SKM-1 (cell line): ENCODE data around the gene HOXD3.

Experiments
- DNase-seq: peaks from one replicate; lab custom pipeline; 2025; ENCODE audit not compliant: unreplicated experiment; lab: John Stamatoyannopoulos, UW

Gene HOXD3

GRCh38 chr2:176148751-176149421 lies 8.2 kb upstream of the HOXD3 start:
- no peak for DNase-seq

GRCh38 chr2:176149481-176149938 lies 7.6 kb upstream of the HOXD3 start:
- DNase-seq, result no peak

GRCh38 chr2:176149939-176150583 lies 7.0 kb upstream of the HOXD3 start:
- DNase-seq, result no peak

DNA sequence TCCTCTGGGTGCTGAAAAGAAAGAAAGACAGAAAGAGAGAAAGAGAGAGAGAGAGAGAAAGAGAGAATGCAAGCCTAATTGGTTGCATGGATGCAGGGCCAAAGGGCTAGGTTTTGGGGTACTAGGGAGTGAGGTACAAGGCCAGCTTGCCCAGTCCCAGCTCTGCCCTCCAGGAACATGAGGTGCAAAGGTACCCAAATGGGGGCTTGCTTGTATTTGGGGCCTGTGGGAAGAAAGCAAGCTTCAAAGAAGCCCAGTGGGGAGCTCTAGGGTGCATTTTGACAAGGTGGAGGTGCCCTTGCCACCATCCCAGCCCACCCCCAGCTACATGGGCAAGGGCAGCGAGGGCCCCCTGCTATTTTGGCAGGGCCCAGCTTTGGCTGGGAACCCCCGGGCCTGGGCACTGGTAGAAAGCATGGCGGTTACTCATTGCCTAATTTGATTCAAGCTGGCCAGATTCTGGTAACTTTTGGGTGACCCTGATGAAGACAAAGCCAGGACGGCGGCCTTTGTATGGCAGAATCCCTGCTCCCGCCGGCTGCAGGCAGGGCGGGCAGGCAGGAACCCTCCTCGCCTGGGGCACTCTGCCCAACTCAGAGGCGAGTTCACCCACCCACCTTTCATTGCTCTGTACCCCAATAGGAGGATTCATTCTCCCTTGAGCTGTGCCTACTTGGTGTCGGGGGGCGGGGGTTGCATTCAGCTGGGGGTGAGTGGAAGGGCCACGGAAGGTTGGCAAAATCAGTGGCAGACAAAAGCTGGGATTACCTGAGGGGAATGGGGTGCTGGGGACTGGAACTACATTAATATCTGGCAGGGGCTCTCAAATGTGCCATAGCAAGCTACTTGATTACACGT lies 6.3 kb upstream of the HOXD3 start:
- no peak for DNase-seq

GRCh38 chr2:176151442-176152287 lies 5.4 kb upstream of the HOXD3 start, which contains the start of gene HOXD4:
Gene HOXD4, plus strand, starts transcription at chr2:176151550. Its CDS starts 84 bp downstream, at chr2:176151634.
- no peak for DNase-seq

- DNase-seq, result no peak
Observed at GRCh38 chr2:176152350-176153181, 4.5 kb upstream of the HOXD3 start.

DNA sequence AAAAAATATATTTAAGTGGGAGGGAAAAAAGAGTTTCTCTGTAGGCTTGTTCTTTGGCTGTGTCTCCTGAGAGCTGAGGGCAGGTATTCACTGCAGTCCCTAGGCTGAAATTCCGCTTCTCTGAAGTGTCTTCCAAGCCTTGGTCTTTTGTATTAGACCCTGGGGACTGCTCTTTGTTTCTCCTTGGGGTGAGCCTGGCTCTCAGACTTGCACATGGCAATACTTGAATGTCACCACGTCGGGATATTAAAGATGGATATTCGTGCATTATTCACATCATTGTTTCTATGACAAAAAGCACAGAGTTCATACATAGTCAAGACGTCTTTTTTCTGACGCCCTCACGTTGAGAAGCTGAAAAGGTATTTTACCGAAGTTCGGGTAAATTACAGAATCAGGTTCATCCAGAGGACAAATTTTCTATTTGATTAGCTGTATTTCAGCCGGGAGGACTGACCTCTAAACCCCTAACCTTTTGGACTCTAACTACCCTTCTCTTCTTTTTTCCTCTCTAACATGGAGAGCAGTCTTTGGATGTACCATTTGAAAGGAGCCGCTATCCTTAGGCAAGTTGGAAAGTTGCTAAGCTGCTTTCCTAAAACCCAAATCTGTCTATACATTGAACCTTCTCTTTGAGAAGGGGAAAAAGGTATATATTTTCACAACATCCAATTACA lies 2.4 kb upstream of the HOXD3 start:
- DNase-seq, result no peak

- no peak for DNase-seq
Observed at GRCh38 chr2:176155356-176156044, 1.6 kb upstream of the HOXD3 start.

DNA sequence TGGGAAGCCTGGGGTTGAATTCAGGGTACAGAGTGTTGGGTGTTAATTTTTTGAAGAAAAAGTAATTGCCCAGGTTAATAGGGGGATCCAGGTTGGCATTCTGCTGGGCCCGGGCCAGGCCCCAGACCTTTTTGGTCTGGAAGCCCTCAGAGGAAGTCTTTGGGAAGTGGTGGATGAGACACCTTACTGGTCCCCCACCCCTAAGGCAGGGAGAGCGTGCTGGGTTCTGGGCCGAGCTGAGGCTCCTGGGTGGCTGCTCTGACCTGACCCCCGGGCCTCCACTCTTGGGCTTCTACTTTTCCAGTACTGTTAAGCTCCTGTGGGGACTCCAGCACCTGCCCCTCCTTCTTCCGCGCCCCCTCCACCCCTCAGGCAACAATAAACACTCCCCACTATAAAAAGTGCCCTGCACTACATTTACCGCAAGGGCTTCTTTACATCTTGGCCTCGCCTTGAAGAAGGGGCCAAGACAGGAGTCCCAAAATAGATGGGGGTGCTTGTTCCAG lies 753 bp upstream of the HOXD3 start:
- no peak for DNase-seq

- DNase-seq, result no peak
Observed at GRCh38 chr2:176157499-176158185, 535 bp downstream of the HOXD3 start.

DNA sequence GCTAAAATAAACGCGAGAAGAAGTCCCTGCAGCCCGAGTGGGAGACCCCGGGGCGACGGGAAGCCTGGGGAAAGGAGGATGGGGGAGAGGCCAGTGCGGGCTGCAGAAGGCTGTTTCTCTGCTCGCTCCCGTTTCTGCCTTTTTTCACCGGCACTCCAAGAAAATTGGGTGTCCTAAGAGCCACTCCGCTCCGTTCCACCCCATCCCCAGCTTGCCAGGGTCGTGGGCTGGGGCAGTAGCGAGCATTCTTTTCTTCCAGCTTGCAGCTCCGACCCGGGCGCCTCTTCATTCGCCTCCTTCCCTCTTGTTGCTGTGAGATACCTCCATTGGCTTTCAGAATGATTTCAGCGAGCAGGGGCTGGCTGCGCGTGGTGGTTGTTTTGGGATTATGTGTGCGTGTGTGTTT lies 1.1 kb downstream of the HOXD3 start:
- no peak for DNase-seq

- DNase-seq, result no peak
Observed at GRCh38 chr2:176158855-176159662, 2.0 kb downstream of the HOXD3 start.

- DNase-seq, result no peak
Observed at GRCh38 chr2:176159663-176160250, 2.6 kb downstream of the HOXD3 start.

DNA sequence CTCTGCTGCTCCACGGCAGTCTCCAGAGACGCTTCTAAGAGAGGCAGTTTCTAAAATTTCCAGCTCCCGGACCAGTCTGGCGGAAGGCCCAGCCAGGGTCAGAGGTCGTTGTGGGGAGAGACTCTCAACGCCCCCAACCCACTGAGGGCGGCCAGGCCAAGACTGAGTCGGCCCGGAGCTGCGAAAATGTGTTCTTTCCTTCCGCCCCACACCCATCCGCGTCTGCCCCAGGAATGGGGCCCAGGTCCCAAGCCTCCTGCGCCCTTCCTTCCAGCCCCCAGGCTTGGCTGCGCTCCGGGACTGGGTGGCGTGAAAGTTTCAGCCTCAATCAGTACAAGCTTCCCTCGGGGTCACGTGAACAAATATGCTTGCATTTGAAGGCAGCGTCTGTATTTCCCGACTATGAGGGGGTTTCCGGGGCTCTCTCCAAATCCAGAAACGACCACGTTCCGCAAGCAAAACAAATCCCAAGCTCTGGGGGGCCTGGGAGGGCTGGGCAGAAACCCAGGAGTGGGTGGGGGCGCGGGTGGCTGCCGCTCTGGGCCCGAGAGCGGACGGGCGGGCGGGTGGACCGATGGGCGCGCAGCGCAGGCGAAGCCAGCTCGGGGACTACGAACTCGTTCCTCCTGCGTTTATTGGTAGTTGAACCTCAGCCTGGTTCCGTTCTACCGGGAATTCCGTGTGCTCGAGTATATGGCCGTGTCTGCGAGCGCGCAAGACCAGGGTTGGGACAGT lies 3.3 kb downstream of the HOXD3 start:
- DNase-seq, result no peak

DNA sequence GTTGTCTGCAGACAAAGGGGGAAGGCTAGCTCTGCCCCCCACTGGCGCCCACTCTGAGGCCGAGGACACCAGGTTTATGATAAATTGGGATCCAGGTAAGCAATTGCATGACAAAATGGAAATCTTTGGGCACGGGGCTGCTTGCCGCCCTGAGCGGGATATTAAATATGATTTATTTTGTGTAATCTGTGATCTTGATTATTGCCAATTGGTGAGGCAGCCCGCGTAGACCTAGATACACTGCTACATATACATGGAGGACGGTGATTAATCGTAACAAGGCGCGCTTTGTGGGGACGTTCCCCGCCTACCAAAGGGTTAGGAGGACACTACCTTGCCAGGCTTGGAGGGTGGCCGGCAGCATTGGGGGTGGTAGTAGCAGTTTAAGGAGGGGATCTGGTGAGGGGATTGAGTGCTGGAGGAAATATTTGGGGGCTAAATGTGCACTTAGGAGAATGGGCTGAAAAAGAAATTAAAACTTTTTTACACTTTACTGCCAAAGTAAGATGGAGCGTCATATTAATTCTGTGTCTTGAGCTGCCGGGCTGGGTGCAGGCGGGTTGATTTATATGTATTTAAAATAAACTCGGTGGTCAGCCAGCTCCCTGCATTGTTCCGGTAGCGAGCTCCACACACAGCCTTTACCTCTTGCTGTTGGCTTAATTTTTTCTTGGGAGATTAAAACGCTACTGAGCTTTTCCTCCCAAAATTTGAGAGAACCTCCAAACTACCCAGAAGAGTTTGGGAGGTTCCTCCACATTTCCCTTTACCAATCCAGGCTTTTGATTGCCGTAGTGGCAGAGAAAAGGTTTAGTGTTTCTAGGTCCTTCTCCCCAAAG lies 4.1 kb downstream of the HOXD3 start:
- DNase-seq, result no peak
